Progenitor cell of endocrine pancreas (in vitro differentiated cells): ENCODE data around the gene ZNF503. TPM values are rescaled to one million over a fixed set of nuclear protein-coding genes. Genes with fewer than 3 reads are reported as not detected.

Source experiments
- DNase-seq: peaks from one replicate; pipeline ENCODE4 v3.0.0; 2021; ENCODE audit warnings: low spot score; ENCODE audit not compliant: unreplicated experiment
- H3K27ac Mint-ChIP-seq: 2 replicates; pipeline ENCODE4 v1.8.0; 2021; ENCODE audit warnings: mild to moderate bottlenecking, moderate library complexity, mixed read lengths
- H3K27me3 Mint-ChIP-seq: 2 replicates; pipeline ENCODE4 v1.8.0; 2021; ENCODE audit warnings: mixed read lengths
- H3K36me3 Mint-ChIP-seq: 2 replicates; pipeline ENCODE4 v1.8.0; 2022; ENCODE audit warnings: mixed read lengths; ENCODE audit not compliant: insufficient read depth
- H3K4me1 Mint-ChIP-seq: 2 replicates; pipeline ENCODE4 v1.8.0; 2021; ENCODE audit warnings: low read depth, mixed read lengths
- H3K4me3 Mint-ChIP-seq: 2 replicates; pipeline ENCODE4 v1.8.0; 2021; ENCODE audit warnings: low read depth, mild to moderate bottlenecking, moderate library complexity, mixed read lengths
- H3K9me3 Mint-ChIP-seq: 2 replicates; pipeline ENCODE4 v1.8.0; 2021; ENCODE audit warnings: low read depth, mixed read lengths
- CTCF ChIP-seq: fragments of 200-600 bp; sonication (generic); IDR thresholded peaks from one replicate; pipeline ENCODE4 v1.5.0; 2021; ENCODE audit warnings: antibody characterized with exemption, mild to moderate bottlenecking; ENCODE audit not compliant: unreplicated experiment
- total RNA-seq: library from RNA; stranded (reverse); gene quantifications from 2 replicates; pipeline ENCODE4 v1.2.1, GENCODE V29; 2021

ZNF503 gene
- total RNA-seq, 1 donor from 2014 or later, result 33.7 TPM

GRCh38 chr10:75432176-75432575 lies 30.6 kb upstream of the ZNF503 start:
- Mint-ChIP-seq H3K9me3 (no peaks in the 10 kb centered on the region), H3K27me3 (peaks cover 48% of the 10 kb centered on the region)
- no peak for DNase-seq

GRCh38 chr10:75431180-75432111 lies 29.9 kb upstream of the ZNF503 start, which contains the start of gene LRMDA:
LRMDA (plus strand) TSS chr10:75431624.
- H3K27ac Mint-ChIP-seq, result peak within 1 kb of the TSS; percentile 57
- H3K36me3 Mint-ChIP-seq, result peaks cover 1% of the 10 kb centered on the region
- no peaks in the 10 kb centered on the region for H3K9me3 Mint-ChIP-seq
- peak within 1 kb of the TSS; percentile 73 for H3K4me3 Mint-ChIP-seq
- H3K27me3 Mint-ChIP-seq, result peaks cover 43% of the 10 kb centered on the region
- TF ChIP-seq CTCF, result no peak
- H3K4me1 Mint-ChIP-seq, result peaks cover 27% of the 10 kb centered on the region
- DNase-seq, result peak; percentile 44

More at GRCh38 chr10:75432176-75432575, 30.6 kb upstream of the ZNF503 start:
- Mint-ChIP-seq H3K4me1 (peaks cover 27% of the 10 kb centered on the region), H3K4me3 (peak overlapping the region; percentile 73), H3K27ac (no peak overlapping the region), H3K36me3 (peaks cover 1% of the 10 kb centered on the region)
- TF ChIP-seq CTCF, result no peak

GRCh38 chr10:75430000-75430763 lies 28.6 kb upstream of the ZNF503 start:
- Mint-ChIP-seq H3K36me3 (peaks cover 1% of the 10 kb centered on the region), H3K4me3 (peak overlapping the region; percentile 65), H3K27ac (peak overlapping the region; percentile 55), H3K27me3 (peaks cover 37% of the 10 kb centered on the region), H3K9me3 (no peaks in the 10 kb centered on the region), H3K4me1 (peaks cover 27% of the 10 kb centered on the region)
- TF ChIP-seq CTCF, result no peak
- DNase-seq, result no peak

GRCh38 chr10:75429159-75429827 lies 27.7 kb upstream of the ZNF503 start:
- no peak for TF ChIP-seq CTCF
- Mint-ChIP-seq H3K27ac (no peak overlapping the region), H3K27me3 (peaks cover 28% of the 10 kb centered on the region), H3K4me1 (peaks cover 27% of the 10 kb centered on the region), H3K36me3 (no peaks in the 10 kb centered on the region), H3K4me3 (peak overlapping the region; percentile 7), H3K9me3 (no peaks in the 10 kb centered on the region)
- no peak for DNase-seq
